ENCODE results near the gene METTL16.
"Not testable (repeated sequence)": the region's sequence is repeated elsewhere in the genome, so short reads cannot be mapped to it uniquely, and the experiment has no call there.

Gene METTL16

GRCh38 chr17:2500446-2500845, 11.2 kb downstream of the METTL16 start:
- DNase-seq, result no peak

DNA sequence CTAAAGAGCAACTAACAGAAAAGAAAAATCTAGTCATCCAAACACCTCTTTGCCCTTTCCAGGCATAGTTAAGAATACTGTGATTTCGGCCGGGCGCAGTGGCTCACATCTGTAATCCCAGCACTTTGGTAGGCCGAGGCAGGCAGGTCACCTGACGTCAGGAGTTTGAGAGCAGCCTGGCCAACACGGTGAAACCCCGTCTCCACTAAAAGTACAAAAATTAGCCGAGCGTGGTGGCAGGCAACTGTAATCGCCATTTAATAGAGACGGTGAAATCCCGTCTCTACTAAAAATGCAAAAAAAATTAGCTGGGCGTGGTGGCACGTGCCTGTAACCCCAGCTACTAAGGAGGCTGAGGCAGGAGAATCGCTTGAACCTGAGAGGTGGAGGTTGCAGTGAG, 22.4 kb downstream of the METTL16 start:
- not testable (repeated sequence) for DNase-seq

- DNase-seq, result no peak
These were observed 24.4 kb downstream of the METTL16 start for GRCh38 chr17:2487306-2487705.

GRCh38 chr17:2486709-2487108, 25.0 kb downstream of the METTL16 start:
- not testable (repeated sequence) for DNase-seq

DNA sequence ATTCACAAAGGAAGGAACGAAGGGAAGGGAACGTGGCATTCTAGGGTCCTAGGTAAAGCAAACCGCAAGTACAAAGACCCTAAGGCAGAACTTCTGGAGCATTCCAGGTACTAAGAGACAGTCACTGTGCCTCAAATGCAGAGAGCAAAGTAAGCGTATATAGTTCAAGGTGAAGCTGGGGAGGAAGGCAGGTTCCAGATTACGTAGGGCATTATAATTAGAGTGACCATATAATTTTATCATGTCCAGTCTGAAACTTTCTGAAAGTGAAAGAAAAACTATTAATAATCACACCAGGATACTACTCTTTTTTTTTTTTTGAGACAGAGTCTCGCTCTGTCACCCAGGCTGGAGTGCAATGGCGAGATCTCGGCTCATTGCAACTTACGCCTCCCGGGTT, 25.7 kb downstream of the METTL16 start:
- DNase-seq, result no peak

DNA sequence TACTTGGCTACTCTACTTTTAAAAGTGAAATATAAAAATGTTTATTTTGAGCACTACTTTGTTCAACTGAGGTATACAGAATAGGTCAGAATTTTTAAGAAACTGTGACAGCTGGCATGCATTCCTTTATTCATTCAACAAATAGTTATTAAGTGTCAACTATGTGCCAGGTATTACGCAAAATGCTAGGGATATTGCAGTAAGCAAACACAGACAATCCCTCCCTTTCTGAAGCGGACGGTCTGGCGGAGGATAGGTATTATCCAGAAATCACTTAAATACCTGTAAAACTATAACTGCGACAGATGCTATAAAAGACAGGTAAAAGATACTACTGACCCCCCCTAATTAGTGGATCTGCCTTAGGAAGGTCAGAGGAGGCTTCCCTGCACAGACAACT, 26.1 kb downstream of the METTL16 start:
- no peak for DNase-seq

DNA sequence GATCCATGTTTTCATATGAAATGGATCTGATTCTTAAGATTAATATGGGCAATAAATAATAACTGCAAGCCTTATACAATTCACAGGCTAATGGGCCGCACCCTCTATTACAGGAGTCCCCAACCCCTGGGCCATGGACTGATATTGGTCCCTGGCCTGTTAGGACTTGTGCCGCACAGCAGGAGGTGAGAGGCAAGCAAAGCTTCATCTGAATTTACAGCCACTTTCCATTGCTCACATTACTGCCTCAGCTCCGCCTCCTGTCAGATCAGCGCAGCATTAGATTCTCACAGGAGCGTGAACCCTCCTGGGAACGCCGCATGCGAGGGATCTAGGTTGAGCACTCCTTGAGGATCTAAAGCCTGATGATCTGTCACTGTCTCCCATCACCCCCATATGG, 26.8 kb downstream of the METTL16 start:
- peak; percentile 72 for DNase-seq

DNA sequence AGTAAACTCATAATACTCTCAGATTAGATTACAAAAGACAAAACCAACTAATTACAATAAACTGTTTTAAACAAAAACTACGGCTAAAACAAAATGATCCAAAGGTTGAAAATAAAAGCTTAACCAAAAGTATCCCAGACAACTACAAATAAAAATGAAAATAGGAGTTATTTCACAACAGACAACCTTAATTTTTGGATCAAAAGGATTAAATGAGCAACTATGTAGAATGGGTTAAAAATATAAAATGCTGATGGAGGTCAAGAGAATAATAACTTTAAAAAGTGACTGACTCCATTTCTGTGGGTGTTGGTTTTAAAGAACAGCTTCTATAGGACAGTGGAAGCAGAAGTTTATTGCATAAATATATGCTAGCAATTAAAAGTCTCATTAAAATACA, 28.6 kb downstream of the METTL16 start:
- DNase-seq, result no peak

GRCh38 chr17:2482218-2482617, 29.5 kb downstream of the METTL16 start:
- DNase-seq, result no peak

GRCh38 chr17:2481760-2482159, 29.9 kb downstream of the METTL16 start:
- no peak for DNase-seq

DNA sequence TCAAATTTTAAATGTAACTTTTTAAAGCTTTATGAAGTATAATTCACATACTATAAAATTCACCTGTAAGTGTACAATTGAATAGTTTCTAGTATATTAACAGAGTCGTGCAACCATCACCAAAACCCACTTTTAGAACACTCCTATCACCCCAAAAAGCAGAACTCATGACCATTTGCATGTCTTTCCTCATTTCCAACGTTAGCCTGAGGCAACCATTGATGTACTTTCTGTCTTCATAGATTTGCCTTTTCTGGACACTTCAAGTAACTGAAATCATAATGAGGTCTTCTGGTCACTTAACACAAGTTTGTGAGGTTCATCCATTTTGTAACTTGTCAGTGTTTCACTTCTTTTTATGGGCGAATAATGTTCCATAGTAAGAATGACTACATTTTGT, 33.2 kb downstream of the METTL16 start:
- no peak for DNase-seq

GRCh38 chr17:2475056-2475455, 36.6 kb downstream of the METTL16 start:
- no peak for DNase-seq

DNA sequence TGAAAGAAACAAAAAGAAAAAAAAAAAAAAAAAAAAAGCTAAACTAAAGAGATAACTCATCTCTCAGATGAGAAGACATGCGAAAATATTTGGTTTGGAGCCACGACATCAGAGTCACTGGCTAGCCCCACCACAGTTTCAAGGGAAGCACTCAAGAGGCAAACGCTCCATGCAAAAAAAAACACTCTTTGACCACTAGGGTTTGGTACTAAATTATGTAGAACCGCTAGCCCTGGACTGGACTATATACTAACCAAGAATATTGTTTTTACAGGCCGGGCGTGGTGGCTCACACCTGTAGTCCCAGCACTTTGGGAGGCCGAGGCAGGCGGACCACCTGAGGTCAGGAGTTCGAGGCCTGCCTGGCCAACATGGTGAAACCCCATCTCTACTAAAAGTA, 37.3 kb downstream of the METTL16 start:
- DNase-seq, result no peak

GRCh38 chr17:2468270-2468669, 43.4 kb downstream of the METTL16 start:
- DNase-seq, result no peak

DNA sequence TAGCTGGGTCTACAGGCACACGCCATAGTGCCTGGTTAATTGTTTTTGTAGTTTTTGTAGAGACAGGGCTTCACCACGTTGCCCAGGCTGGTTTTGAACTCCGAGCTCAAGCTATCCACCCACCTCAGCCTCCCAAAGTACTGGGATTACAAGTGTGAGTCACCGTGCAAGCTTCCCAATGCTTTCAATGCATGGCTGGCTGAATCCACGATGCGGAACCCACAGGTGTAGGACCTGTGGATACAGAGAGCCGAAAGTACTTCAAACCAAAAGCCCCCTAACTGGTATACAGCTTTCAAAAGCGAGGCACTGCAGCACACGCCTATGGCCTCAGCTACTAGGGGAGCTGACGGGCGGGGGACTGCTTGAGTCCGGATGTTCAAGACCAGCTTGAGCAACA, 44.8 kb downstream of the METTL16 start:
- no peak for DNase-seq

GRCh38 chr17:2462481-2462880, 49.2 kb downstream of the METTL16 start:
- DNase-seq, result no peak

GRCh38 chr17:2459917-2460271, 51.8 kb downstream of the METTL16 start:
- no peak for DNase-seq

DNA sequence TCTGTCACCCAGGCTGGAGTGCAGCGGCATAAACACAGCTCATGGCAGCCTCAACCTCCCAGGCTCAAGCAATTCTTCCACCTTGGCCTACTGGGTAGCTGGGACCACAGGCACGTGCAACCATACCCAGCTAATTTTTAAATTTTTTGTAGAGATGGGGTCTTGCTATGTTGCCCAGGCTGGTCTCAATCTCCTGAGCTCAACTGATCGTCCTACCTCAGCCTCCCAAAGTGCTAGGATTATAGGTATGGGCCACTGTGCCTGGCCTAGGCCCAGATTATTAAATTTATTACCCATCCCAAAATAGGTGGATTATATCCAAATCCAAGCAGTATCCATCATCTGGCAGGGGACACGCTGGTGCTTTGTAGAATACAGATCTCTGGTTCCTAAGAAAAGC, 53.8 kb downstream of the METTL16 start:
- no peak for DNase-seq

DNA sequence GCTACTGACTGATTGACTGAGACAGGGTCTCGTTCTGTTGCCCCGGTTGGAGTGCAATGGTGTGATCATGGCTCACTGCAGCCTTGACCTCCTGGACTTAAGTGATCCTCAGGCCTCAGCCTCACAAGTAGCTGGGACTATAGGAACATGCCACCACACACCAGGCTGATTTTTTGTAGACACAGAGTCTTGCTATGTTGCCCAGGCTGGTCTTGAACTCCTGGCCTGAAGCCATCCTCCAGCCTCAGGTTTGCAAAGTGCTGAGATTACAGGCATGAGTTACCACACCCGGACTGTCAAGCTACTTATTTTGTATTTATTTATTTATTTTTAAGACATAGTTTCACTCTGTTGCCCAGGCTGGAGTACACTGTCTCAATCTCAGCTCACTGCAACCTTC, 55.2 kb downstream of the METTL16 start:
- no peak for DNase-seq

- peak; percentile 34 for DNase-seq
These were observed 55.7 kb downstream of the METTL16 start for GRCh38 chr17:2455956-2456355.

DNA sequence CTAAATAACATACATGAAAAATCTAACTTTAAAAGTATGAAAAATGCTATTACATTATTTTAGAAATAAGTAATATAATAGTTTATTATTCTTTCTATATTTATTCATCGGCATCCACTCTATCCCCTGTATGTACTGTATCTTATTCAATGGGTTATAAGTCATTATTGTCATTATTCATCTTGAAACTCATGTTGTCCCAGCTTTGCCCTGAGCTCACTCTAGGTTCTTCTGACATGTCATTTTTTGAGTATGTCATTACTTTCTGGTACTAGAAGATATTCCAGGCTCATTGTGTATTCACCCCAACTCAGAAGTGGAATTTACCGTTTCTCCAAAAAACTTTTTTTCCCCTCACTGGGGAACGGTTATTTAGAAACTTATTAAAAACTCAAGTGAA, 57.8 kb downstream of the METTL16 start:
- no peak for DNase-seq

DNA sequence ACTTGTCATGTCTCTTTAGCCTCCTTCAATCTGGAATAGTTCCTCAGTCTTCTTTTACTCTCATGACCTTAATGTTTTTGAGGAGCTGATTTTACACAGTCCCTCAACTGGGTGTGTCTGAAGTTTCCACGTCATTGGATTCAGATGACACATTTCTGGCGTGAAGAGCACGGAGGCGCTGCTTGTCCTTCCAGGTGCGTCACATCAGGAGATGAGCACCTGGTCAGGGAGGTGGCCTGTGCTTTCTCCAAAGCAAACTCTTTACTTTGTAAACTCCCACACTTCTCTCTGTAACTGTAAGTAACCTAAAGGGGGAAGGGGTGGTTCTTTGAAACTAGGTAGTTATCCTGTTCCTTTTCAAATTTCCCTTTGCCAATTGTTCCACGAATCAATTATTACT, 58.4 kb downstream of the METTL16 start:
- DNase-seq, result no peak

- DNase-seq, result no peak
These were observed 59.4 kb downstream of the METTL16 start for GRCh38 chr17:2452216-2452750.

GRCh38 chr17:2450016-2450650, 61.6 kb downstream of the METTL16 start:
- no peak for DNase-seq

DNA sequence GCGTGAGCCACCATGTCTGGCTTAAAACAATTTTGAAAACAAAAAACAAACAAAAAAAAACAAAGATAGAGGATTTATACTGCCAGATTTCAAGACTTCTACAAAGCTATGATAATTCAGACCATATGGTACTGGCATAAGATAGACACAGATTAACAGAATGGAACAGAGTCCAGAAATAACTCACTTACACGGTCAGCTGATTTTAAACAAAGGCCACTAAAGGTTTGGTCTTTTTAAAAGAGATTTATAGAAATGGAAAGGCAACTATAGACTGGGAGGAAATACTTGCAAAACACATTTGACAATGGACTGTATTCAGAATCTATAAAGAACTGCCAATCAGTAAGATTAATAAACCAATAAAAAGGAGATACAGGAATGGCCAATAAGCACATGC, 62.2 kb downstream of the METTL16 start:
- DNase-seq, result no peak

Measured in DMS 273 treated with DMSO at 0.1 percent for 48 hours (cell line).